Pulmonary artery endothelial cell (primary cell): Measurements from ENCODE around the gene MTARC2. TPM values are rescaled to one million over a fixed set of nuclear protein-coding genes. Genes with fewer than 3 reads are reported as not detected.
A peak's percentile ranks its signal among the peaks of the same experiment; 100 is the strongest.

Experiments used
- DNase-seq: peaks from one replicate; pipeline ENCODE4 v3.0.0-alpha.2; 2011; ENCODE audit warnings: low read depth, low spot score
- total RNA-seq: library from RNA; depleted of rRNA; stranded (reverse); fragments of >200 nt; gene quantifications from 2 replicates; pipeline ENCODE4 v1.2.3, GENCODE V29; 2014

MTARC2 gene
- total RNA-seq, 1 donor from 2014 or later: 6.9 TPM

DNA sequence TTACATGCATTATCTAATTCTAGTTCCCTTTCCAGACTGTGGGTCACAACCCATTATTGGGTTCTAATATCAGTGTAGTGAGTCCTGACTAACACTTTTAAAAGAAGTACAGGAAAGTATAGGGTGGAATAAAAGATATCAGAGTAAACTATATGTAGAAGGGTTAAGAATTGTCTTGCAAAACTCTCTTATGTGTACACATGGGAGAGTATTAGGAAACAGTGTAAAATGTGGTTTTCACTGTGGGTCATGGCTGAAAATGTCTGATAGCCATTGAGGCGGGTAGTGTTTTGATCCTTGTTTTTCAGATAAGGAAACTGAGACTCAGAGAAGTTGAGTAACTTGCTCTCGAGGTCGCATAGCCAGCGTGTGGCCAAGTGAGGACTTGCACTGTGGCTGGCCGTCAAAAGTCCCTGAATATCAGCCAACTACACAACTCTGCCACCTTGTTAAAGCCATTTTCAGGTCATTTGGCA, 20.0 kb downstream of the MTARC2 start:
- no peak for DNase-seq

DNA sequence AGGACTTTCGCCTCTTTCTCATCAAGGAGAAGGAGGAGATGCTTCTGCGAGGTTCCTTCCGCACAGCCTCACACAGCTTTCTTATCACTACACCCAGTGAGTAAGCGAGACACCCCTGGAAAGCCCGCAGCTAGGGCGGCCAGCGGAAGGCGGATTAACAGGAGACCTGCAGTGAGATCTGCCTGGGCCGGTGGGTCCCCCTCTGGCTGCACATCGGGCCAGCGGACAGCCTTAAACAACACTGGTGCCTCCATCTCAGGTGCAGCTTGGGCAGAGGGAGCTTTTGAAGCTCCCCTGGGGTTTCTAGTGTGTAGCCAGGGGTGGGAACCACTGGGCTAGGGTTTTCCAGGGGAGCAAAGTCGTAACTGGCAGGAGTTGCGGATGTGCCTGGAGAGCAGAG, 21.1 kb downstream of the MTARC2 start:
- DNase-seq: no peak

DNA sequence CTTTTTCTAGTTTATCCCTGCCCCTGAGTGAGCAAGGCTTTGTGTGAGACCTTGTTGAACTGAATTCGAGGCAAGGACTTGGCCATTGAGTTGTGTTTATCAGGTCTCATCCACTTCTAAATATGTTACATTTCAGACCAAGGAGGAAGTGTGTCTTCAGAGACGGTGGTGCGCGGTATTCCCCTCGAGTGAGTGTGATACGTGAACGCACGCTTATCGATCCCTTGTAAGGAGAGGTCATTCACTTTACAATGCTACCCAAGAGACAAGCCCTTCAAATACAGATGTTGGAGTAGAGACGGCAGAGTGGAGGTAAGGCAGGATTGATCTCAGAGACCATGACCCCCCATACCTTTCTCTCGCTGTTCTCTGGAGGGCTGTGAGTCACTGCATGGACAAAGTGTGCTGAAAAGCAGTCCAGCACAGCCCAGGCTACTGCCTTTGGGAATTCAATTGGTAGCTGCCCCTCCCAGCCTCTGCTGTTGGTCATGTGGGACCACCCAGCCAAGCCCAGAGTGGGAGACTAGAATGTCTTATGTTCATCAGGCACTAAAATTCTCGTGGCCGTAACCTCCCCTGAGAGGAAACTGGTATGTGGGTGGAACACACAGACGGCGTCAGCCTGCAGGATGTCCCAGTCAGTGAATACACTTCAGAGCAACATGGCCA, 22.3 kb downstream of the MTARC2 start:
- no peak for DNase-seq

DNA sequence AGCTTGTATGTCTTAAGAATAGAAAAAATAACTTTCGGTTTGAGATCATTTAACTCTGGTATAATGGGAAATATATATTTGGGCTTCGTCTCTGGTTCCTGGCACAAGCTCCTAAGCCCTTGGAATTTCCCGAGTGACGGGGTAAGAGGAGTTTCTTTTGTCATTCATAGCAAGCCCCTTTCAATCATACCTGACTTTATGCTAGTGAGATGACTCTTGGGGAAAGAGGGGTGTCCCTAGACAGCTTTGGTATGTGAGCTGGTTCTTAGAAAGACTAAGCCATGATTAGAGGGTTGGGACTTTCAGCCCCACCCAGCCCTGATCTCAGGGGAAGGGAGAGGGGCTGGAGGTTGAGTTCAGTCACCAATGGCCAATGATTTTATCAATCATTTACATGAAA, 24.7 kb downstream of the MTARC2 start:
- no peak for DNase-seq

DNA sequence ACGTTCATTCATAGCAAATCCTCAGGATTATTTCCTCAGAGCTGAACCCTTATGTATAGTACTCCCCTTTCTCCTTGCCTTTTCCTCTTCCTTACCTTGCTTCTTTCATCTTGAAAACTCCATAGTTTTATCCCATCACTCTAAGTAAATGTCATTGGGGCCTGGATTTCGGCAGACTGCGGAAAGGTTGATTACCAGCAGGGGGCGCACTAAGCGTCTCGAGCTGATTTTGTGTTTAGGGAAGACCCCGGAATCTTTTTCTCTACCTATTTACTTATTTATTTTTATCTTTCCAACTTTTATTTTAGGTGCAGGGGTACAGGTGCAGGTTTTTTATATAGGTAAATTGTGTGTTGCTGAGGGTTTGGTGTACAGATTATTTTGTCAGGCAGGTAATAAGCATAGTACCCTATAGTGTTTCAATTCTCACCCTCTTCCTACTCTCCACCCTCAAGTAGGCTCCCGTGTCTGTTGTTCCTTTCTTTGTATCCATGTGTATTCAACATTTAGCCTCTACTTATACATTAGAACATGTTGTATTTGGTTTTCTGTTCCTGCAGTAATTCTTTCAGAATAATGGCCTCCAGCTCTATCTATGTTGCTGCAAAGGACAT, 27.2 kb downstream of the MTARC2 start:
- no peak for DNase-seq

DNA sequence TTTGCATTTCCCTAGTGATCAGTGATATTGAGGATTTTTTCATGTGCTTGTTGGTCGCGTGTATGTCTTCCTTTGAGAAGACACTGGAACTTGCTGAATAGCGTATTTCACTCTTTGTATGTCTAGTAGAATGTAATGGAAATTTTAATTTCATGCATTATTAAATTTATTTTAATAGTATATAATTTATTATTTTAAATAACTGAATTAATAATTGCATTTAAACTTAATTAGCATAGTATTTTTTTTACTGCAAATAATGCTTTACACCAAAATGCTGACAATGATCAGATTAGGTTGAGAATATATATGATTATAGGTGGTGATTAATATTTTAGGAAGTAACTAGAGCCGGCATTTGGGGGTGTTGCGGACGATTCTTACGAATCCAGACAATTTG, 28.1 kb downstream of the MTARC2 start:
- DNase-seq: no peak

DNA sequence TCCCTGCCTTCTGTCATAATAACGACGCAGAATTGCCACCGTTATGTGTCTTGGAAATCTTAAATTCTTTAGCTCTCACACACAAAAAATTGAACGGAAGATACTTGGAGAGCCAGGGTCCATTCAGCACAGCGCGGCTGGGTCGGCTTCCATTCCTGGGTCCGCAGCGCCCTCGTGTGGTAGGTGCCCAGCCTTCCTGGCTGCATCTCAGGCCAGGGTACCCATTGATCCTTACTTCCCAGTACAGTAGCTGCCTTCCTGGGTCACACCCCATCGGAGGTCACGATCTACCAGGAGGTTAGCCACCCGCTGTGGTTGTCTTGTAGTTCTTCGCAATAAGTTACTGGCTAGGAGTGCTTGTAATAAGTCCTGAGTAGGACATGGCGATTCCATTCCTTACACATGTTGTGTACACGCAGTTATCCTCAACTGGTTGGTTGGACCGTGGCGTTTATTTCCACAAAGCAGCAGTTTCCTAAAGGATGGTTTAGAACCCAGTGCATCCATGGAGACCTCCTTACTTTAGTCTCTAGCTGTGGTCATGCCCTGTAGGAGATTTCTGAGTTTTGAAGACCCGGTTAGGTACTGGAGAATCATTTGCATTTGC, 28.7 kb downstream of the MTARC2 start:
- DNase-seq: peak; percentile 19

DNA sequence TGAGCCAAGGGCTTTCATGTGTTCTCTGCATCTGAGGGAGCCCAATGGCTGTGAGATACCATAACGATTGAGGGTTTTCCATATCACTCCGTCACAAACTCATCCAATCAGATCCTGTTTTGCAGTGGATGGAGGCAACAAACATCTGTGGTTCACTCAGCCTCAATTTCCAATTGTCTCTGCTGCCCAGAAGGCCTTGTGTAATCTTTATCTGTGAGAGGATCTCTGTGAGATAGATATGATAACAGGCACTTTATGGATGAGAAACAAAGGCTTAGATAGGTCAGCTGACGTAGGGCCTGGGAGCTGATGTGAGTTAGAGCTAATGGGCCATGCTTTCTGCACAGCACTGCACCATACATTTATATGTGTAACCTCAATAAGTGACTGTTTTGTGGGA, 35.3 kb downstream of the MTARC2 start:
- no peak for DNase-seq

DNA sequence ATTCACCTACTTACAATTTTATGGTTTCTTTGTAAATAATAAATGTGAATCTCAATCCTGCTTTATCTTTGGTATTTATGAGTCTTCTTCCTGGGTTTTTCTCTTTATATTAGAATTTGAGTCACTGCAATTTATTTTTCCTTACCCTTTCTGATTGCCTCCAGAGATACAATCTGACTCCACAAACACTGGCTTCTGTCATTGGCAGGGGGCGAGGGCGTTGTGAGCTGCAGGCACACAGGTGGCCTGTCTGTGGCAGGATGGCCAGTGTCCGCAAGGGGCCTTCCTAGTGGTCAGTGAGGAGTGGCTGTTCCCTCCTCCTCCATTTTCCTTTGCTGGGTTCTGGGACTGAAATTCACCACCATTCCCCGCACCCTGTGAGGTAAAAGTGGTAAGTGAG, 36.6 kb downstream of the MTARC2 start:
- no peak for DNase-seq

DNA sequence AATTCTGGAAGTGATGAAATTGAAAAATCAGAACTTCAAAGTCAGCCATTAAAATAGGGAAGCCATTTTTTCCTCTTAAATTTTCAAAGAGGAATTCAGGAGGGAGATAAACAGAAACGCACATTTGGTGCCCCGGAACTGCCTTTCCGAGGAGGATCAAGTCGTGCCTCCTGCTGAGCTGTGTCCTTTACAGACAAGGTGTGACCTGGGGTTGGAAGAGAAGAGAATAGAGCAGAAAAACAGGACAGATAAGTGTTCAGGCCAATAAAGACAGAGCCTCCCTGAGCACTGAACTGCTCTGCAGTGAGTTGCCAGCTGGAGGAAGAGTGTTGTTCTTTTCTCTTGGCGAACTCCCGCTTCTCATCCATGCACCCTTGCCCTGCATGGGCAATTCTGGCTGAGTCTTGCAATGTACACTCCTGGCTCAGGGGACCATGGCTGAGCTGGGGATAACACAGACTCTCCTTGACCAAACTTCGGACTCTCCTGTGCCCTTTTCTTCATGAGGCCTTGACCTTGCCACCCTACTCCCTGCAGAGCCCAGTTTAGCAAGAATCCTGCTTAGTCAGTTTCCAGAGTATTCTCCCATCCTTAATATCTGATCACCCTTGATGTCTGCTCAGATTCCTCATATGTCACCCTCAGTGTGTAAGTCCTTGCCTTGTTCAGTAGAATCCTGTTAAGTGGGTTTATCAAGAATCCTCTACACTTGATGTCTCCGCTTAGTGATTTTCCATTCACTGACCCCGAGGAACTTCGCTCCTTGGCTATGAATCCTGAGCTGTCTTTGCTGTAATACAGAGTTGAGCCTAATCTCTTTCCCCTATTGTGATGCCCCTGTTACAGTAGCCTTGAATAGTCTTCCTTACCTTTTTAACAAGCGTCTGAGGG, 37.3 kb downstream of the MTARC2 start:
- DNase-seq: no peak

DNA sequence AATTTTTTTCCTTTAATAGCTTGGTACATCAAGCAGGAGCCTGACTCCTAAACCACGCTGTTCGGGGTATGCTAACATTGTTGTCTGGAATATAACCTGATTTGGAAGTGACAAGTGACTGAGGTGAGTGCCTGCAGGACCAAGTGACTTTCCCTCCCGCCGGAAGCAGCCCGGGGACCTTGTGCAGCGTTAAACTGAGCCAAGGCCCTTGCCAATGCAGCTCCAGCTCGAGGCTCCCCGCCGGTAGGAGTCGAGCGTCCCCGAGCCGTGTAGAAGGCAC, 37.9 kb downstream of the MTARC2 start:
- DNase-seq: no peak

DNA sequence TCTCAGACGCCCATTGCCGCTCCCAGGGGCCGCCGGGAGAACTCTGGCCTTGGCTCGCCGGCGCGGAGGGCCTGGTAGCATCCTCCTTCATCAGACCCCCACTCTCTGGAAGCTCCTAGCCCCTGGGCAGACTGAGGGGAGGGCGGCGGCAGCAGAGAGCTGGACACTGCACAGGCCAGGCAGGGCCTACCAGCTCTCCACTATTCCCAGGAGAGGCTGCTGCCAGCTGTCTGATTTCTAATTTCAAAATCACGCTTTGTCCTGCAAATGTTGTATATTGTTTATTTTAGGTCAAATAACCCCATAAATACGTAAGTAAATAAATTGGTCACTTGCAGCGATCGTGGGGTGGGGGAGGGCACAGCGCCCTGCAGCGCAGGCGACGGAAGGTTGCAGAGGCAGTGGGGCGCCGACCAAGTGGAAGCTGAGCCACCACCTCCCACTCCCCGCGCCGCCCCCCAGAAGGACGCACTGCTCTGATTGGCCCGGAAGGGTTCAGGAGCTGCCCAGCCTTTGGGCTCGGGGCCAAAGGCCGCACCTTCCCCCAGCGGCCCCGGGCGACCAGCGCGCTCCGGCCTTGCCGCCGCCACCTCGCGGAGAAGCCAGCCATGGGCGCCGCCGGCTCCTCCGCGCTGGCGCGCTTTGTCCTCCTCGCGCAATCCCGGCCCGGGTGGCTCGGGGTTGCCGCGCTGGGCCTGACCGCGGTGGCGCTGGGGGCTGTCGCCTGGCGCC, 38.4 kb downstream of the MTARC2 start, which contains the start of gene MTARC1:
Gene MTARC1 (plus strand): TSS at position 577 of the 732 bp plus-strand sequence. CDS start 32 bp downstream, at position 609.
- no peak for DNase-seq

DNA sequence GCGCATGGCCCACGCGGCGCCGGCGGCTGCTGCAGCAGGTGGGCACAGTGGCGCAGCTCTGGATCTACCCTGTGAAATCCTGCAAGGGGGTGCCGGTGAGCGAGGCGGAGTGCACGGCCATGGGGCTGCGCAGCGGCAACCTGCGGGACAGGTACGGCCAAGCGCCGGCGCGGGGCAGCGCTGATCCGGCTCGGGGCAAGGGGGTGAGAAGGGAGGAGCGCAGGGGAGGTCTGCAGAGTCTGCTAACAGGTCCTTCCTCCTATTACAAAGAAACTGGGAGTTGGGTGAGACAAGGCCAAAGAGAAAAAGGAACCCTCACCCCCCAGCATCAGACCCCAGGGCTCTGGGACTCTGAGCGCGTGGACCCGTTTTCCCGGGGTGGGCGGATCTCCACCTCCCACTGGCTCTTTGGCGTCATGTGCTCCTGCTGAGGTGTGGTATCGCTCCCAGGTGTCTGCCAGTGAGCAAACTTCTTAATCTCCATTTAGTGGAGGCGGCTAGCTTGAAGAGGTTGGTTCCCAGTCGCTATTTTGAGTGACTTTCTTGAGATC, 39.0 kb downstream of the MTARC2 start:
- DNase-seq: no peak

DNA sequence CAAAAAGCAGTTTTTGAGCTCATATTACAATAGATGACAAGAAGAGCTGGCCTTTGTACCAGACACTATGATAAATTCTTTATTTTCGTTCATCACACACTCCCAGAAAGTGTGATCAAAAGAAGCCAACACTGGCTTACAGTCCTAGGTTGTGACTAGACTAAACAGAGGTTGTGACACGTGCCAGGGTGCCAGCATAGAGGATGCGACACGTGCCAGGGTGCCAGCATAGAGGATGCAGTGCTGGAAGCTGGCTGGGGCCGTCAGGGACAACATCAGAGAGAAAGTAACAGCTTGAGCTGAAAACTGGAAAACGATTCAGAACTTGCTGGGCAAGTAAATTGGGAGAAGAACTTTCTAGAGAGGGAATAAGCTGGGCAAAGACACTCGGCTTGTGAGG, 40.8 kb downstream of the MTARC2 start:
- no peak for DNase-seq

DNA sequence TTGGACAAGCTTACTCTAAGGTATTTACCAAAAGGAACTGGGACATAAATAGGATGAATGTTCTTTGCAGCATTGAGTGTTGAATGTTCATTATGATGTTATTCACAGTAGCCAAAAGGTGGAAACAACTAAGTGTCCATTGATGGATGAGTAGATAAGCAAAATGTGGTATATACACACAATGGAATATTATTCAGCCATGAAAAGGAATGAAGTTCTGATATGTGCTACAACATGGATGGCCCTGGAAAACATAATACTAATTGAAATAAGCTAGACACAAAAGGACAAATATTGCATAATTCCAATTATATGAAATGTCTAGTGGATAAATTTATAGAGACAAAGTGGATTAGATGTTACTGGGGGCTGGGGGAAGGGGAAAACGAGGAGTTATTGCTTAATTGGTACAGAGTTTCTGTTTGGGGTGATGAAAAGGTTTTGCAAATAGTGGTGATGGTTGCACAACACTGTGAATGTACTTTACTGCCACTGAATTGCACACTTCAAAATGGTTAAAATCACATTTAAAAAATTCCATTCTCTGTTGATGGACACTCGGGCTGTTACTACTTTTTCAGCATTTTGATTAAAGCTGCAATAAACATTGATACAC, 41.5 kb downstream of the MTARC2 start:
- DNase-seq: no peak

DNA sequence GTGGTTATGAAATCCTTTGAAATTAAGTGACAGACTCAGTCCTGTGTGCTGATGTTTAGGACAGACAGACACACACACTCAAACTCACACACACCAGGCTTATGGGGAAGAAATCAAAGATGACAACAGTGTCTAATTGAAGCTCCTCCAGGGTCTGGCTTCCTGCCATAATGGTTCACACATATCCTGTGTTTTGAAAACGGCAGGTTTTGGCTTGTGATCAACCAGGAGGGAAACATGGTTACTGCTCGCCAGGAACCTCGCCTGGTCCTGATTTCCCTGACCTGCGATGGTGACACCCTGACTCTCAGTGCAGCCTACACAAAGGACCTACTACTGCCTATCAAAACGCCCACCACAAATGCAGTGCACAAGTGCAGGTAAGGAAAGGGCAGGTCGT, 43.2 kb downstream of the MTARC2 start:
- no peak for DNase-seq

DNA sequence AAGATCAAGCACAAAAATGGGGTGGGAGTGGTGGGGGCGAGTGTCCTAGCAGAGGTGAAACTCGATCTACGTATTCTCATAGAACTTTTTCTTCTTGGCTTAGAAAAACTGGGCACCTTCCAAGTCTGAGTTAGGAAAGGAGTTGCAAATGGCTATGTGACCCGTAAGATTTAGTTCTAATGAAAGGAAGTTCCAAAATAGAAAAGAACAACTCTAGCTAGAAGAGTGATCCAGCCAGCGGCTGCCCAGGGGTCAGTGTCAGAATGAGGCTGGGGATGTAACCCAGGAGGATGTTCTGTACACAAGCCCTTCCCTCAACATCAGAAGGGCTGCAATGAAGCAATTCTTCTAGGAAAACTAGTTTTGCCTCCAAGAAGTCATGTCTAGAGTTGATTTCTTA, 43.8 kb downstream of the MTARC2 start:
- no peak for DNase-seq

DNA sequence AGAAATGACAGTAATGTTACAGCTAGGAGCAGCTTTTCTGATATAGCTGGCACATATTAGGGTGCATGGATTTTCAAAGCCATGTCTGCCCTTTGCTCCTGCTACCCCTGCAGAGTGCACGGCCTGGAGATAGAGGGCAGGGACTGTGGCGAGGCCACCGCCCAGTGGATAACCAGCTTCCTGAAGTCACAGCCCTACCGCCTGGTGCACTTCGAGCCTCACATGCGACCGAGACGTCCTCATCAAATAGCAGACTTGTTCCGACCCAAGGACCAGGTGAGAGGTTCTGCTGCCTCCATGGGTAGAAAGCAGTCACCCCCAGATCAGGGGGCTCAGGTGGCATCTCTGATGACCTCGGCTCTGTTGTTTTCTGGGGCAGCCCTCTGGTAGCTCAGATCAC, 48.4 kb downstream of the MTARC2 start:
- no peak for DNase-seq

DNA sequence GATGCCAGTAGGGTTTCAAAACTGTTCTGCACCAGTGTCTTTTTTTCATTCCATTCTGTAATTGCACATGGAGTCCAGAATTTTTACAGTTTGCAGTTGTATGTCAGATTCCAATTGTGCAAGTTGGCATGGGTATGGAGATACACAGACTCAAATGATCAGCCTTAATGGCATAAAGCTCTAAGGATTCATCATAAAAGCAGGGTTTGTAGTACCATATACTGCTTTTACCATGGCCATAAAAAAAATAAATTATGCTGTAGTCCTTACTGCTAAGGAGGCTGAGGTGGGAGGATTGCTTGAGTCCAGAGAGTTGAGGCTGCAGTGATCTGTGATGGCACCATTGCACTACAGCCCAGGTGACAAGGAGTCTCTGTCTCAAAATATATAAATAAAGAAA, 48.9 kb downstream of the MTARC2 start:
- no peak for DNase-seq

DNA sequence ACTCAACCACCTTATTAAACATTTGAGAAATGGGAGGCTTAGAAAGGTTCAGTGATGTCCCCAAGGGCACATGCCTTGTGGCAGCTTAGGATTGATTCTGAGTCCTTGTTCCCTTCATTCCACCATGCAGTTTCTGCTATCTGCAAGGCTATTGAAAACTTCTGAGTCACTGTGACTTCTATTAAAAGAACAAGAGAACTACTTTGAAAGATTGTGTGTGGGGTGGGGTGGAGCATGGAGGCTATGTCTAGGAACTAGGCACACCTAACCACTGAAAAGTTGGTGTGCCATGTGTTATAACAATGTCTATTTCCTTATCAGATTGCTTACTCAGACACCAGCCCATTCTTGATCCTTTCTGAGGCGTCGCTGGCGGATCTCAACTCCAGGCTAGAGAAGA, 49.4 kb downstream of the MTARC2 start:
- DNase-seq: no peak

DNA sequence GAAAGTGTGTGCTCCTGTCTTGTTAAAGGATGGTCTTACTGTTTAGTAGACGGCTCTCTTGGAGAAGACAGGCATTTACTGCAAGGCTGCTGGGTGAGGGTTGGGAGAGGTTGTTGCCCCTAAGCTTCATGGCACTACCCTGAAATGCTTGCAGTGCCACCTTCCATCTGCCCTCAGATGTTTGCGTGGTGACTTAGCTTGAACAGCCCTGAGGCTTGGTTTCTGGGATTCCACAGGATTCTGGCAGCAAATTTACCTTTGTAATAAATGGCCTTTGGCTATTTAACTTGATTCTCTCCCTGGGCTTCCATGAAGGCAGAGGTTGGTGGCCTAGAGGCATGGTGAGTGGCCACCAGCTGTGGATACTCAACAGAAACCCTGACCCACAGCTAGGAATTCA, 50.2 kb downstream of the MTARC2 start:
- no peak for DNase-seq
